A549 (cell line): Measurements from ENCODE around the gene FSHR. TPM values are rescaled to one million over a fixed set of nuclear protein-coding genes. Genes with fewer than 3 reads are reported as not detected.

Experiments used
- ATAC-seq, 2 experiments: fragments of 200-7000 bp in 1 of 2; fragments of >200 bp in 1 of 2; cut with Nextera tagmentation in 1 of 2; cut with Tn5 transposase in 1 of 2; 3 replicates each; pipeline versions ENCODE4 v1.8.0 to v1.9.1; 2018 to 2020; ENCODE audit warnings: mild to moderate bottlenecking in 1 of 2, moderate library complexity in 1 of 2
- CTCF ChIA-PET: fragments of 300-600 bp; sonication (Branson Sonifier 250); formaldehyde crosslinking; extraction: SDS; loops from one replicate; lab custom pipeline; 2021; ENCODE audit warnings: antibody characterized with exemption, inconsistent platforms; lab: Yijun Ruan, JAX
- POLR2A ChIA-PET: fragments of 350-600 bp; formaldehyde crosslinking; extraction: SDS; loops from one replicate; lab custom pipeline; 2021; ENCODE audit warnings: antibody characterized with exemption, inconsistent platforms; lab: Yijun Ruan, JAX
- DNase-seq, 2 experiments: peaks; one replicate each; pipeline versions ENCODE4 v3.0.0 to v3.0.0-alpha.2; 2011 to 2016; ENCODE audit warnings: low read depth in 1 of 2, low spot score in 1 of 2
- FAIRE-seq: peaks from 2 replicates; lab custom pipeline; 2011; peaks lifted over from hg19 to GRCh38; lab: Jason Lieb, UNC
- H3K27ac ChIP-seq, 2 experiments: fragments of >200 bp; sonication (Bioruptor Twin); formaldehyde crosslinking; 3 replicates each; pipeline ENCODE4 v1.5.1; 2016 to 2017
- H3K4me1 ChIP-seq: fragments of >200 bp; sonication (Bioruptor Twin); formaldehyde crosslinking; 3 replicates; pipeline ENCODE4 v1.6.1; 2016
- H3K4me2 ChIP-seq: fragments of >200 bp; sonication (Bioruptor Twin); formaldehyde crosslinking; 3 replicates; pipeline ENCODE4 v1.6.1; 2016
- H3K4me3 ChIP-seq: fragments of >200 bp; sonication (Bioruptor Twin); formaldehyde crosslinking; 3 replicates; pipeline ENCODE4 v1.5.1; 2016
- H3K9me3 ChIP-seq: fragments of >200 bp; sonication (Bioruptor Twin); formaldehyde crosslinking; 3 replicates; pipeline ENCODE4 v1.6.1; 2016
- CHD2 ChIP-seq: fragments of 150-350 bp; IDR thresholded peaks from 2 replicates; pipeline ENCODE4 v1.6.1; 2014; ENCODE audit warnings: low read length; ENCODE audit not compliant: partially characterized antibody
- CHD4 ChIP-seq: fragments of 200-600 bp; sonication (generic); IDR thresholded peaks from 2 replicates; pipeline ENCODE4 v1.6.1; 2016; ENCODE audit warnings: antibody characterized with exemption, mild to moderate bottlenecking, borderline replicate concordance
- EHF ChIP-seq: fragments of 250-450 bp; sonication (Bioruptor Pico); IDR thresholded peaks from 2 replicates; pipeline ENCODE4 v1.5.0; 2020; ENCODE audit warnings: mild to moderate bottlenecking
- FOSL2 ChIP-seq, 2 experiments: fragments of 450-650 bp in 1 of 2; fragments of >200 bp in 1 of 2; sonication (Bioruptor Twin) in 1 of 2; formaldehyde crosslinking; IDR thresholded peaks; 2 replicates each; pipeline versions ENCODE4 v1.5.0 to v1.6.1; 2016 to 2020; ENCODE audit warnings: mild to moderate bottlenecking in 1 of 2, moderate library complexity in 1 of 2
- HDAC2 ChIP-seq: fragments of 200-600 bp; sonication (generic); IDR thresholded peaks from 2 replicates; pipeline ENCODE4 v1.6.1; 2016
- HEYL ChIP-seq: fragments of 250-450 bp; sonication (Bioruptor Pico); IDR thresholded peaks from 2 replicates; pipeline ENCODE4 v1.8.0; 2021; ENCODE audit warnings: mild to moderate bottlenecking, moderate library complexity
- HOXA7 ChIP-seq: fragments of 250-450 bp; sonication (Bioruptor Pico); IDR thresholded peaks from 2 replicates; pipeline ENCODE4 v1.5.0; 2020; ENCODE audit warnings: mild to moderate bottlenecking, moderate library complexity
- HOXB13 ChIP-seq: fragments of 250-450 bp; sonication (Bioruptor Pico); IDR thresholded peaks from 2 replicates; pipeline ENCODE4 v1.5.0; 2020; ENCODE audit warnings: low read depth, mild to moderate bottlenecking, moderate library complexity
- HOXB5 ChIP-seq: fragments of 250-450 bp; sonication (Bioruptor Pico); IDR thresholded peaks from 2 replicates; pipeline ENCODE4 v1.5.0; 2020; ENCODE audit warnings: mild to moderate bottlenecking, moderate library complexity
- KDM1A ChIP-seq: fragments of 200-600 bp; sonication (generic); IDR thresholded peaks from 2 replicates; pipeline ENCODE4 v1.6.1; 2016; ENCODE audit warnings: low read depth, mild to moderate bottlenecking
- MAZ ChIP-seq: fragments of 150-350 bp; IDR thresholded peaks from 2 replicates; pipeline ENCODE4 v1.6.1; 2014; ENCODE audit warnings: antibody characterized with exemption, low read depth, low read length, borderline replicate concordance
- NFE2L2 ChIP-seq: fragments of 150-350 bp; conservative IDR thresholded peaks from 2 replicates; pipeline ENCODE4 v1.6.1; 2014; ENCODE audit warnings: low read length
- PHF8 ChIP-seq: fragments of 200-600 bp; sonication (generic); IDR thresholded peaks from 2 replicates; pipeline ENCODE4 v1.6.1; 2016; ENCODE audit warnings: low read depth, mild to moderate bottlenecking, antibody characterized with exemption, moderate library complexity, borderline replicate concordance
- POLR2AphosphoS2 ChIP-seq: conservative IDR thresholded peaks from 2 replicates; pipeline ENCODE4 v1.6.1; 2012; ENCODE audit warnings: low read length, improper control_type of control experiment, inconsistent platforms
- RAD21 ChIP-seq, 2 experiments: fragments of >200 bp in 1 of 2; sonication (Bioruptor Twin) in 1 of 2; formaldehyde crosslinking in 1 of 2; IDR thresholded peaks in 1 of 2; conservative IDR thresholded peaks in 1 of 2; 2 replicates in 1 of 2; 3 replicates in 1 of 2; pipeline ENCODE4 v1.6.1; 2012 to 2018; ENCODE audit warnings: inconsistent platforms in 1 of 2
- RARB ChIP-seq: fragments of 250-450 bp; sonication (Bioruptor Pico); IDR thresholded peaks from 2 replicates; pipeline ENCODE4 v1.8.0; 2021; ENCODE audit warnings: mild to moderate bottlenecking, moderate library complexity
- RNF2 ChIP-seq: fragments of 200-600 bp; sonication (generic); IDR thresholded peaks from 2 replicates; pipeline ENCODE4 v1.6.1; 2016; ENCODE audit warnings: low read depth, mild to moderate bottlenecking, antibody characterized with exemption, moderate library complexity, borderline replicate concordance
- TP53 ChIP-seq: fragments of 250-450 bp; sonication (Bioruptor Pico); IDR thresholded peaks from 2 replicates; pipeline ENCODE4 v1.5.0; 2021; ENCODE audit warnings: mild to moderate bottlenecking, moderate library complexity
- ZFP36 ChIP-seq: fragments of 450-650 bp; IDR thresholded peaks from 2 replicates; pipeline ENCODE4 v1.6.1; 2014; ENCODE audit warnings: borderline replicate concordance; ENCODE audit not compliant: partially characterized antibody
- WGBS: methylation state at CpG from one replicate; pipeline ENCODE4 v1.1.6; 2017; ENCODE audit errors: missing lambda C conversion rate; 5-methylcytosine and 5-hydroxymethylcytosine counted together
- polyA plus RNA-seq, 4 experiments: library from polyadenylated mRNA; depleted of rRNA in 3 of 4; stranded (reverse); fragments of >200 nt; fragmentation: RNase III in 1 of 4; extraction: RNeasy Plus Mini Kit Qiagen cat#74134 plus additional on column Dnase treatment in 1 of 4; gene quantifications; 2 replicates in 3 of 4; 3 replicates in 1 of 4; pipeline ENCODE4 v1.2.3, GENCODE V29; 2011 to 2017
- TF ChIP-seq, protein P1 (sequence below): fragments of 200-600 bp; sonication (generic); IDR thresholded peaks from 2 replicates; pipeline ENCODE4 v1.6.1; 2016; ENCODE audit warnings: antibody characterized with exemption, mild to moderate bottlenecking, moderate library complexity
- TF ChIP-seq, protein P2 (sequence below): fragments of >200 bp; sonication (Bioruptor Twin); formaldehyde crosslinking; IDR thresholded peaks from 2 replicates; pipeline ENCODE4 v1.6.1; 2016
- TF ChIP-seq, protein P3 (sequence below): fragments of >200 bp; sonication (Bioruptor Twin); formaldehyde crosslinking; IDR thresholded peaks from 3 replicates; pipeline ENCODE4 v1.5.1; 2016
- TF ChIP-seq, protein P4 (sequence below): fragments of >200 bp; sonication (Bioruptor Twin); formaldehyde crosslinking; IDR thresholded peaks from 3 replicates; pipeline ENCODE4 v1.6.1; 2016

The FSHR gene
- polyA plus RNA-seq, 2 of the 4 experiments (the other 2 are of a cell fraction) = not detected

DNA sequence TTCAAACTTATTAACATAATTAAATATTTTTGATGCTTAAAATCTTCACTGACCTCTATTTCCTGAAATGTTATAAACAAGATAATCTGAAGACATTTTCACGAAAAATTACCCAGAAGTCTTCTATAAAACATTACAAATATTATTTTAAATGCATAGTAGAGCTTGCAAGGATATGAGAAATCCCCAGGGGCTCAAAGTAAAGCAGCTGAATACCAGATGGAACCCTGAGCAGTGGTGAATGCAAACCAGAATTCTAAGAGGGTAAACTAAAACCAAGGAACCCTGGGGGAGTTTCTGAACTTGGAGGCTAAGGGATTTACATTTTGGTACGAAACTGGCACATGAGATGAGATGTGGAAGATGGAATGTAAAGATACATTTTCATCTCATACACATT is 83.6 kb downstream of the FSHR start:
- CTCF ChIA-PET = no interaction called here
- ATAC-seq (no peak), DNase-seq (no peak), FAIRE-seq (no peak)
- no peaks in the 10 kb centered on the region for H3K4me1 ChIP-seq
- WGBS = 2% methylated on average over 2 of the region's 2 CpGs
- TF ChIP-seq, protein P1, sequence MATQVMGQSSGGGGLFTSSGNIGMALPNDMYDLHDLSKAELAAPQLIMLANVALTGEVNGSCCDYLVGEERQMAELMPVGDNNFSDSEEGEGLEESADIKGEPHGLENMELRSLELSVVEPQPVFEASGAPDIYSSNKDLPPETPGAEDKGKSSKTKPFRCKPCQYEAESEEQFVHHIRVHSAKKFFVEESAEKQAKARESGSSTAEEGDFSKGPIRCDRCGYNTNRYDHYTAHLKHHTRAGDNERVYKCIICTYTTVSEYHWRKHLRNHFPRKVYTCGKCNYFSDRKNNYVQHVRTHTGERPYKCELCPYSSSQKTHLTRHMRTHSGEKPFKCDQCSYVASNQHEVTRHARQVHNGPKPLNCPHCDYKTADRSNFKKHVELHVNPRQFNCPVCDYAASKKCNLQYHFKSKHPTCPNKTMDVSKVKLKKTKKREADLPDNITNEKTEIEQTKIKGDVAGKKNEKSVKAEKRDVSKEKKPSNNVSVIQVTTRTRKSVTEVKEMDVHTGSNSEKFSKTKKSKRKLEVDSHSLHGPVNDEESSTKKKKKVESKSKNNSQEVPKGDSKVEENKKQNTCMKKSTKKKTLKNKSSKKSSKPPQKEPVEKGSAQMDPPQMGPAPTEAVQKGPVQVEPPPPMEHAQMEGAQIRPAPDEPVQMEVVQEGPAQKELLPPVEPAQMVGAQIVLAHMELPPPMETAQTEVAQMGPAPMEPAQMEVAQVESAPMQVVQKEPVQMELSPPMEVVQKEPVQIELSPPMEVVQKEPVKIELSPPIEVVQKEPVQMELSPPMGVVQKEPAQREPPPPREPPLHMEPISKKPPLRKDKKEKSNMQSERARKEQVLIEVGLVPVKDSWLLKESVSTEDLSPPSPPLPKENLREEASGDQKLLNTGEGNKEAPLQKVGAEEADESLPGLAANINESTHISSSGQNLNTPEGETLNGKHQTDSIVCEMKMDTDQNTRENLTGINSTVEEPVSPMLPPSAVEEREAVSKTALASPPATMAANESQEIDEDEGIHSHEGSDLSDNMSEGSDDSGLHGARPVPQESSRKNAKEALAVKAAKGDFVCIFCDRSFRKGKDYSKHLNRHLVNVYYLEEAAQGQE = no peak
- TF ChIP-seq NFE2L2 = no peak
- no peak for TF ChIP-seq HOXA7
- TF ChIP-seq TP53 (CRISPR knock-in tag) = no peak
- TF ChIP-seq, protein P2, sequence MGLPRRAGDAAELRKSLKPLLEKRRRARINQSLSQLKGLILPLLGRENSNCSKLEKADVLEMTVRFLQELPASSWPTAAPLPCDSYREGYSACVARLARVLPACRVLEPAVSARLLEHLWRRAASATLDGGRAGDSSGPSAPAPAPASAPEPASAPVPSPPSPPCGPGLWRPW = no peak
- TF ChIP-seq PHF8 = no peak
- TF ChIP-seq ZFP36 = no peak
- TF ChIP-seq, protein P3, sequence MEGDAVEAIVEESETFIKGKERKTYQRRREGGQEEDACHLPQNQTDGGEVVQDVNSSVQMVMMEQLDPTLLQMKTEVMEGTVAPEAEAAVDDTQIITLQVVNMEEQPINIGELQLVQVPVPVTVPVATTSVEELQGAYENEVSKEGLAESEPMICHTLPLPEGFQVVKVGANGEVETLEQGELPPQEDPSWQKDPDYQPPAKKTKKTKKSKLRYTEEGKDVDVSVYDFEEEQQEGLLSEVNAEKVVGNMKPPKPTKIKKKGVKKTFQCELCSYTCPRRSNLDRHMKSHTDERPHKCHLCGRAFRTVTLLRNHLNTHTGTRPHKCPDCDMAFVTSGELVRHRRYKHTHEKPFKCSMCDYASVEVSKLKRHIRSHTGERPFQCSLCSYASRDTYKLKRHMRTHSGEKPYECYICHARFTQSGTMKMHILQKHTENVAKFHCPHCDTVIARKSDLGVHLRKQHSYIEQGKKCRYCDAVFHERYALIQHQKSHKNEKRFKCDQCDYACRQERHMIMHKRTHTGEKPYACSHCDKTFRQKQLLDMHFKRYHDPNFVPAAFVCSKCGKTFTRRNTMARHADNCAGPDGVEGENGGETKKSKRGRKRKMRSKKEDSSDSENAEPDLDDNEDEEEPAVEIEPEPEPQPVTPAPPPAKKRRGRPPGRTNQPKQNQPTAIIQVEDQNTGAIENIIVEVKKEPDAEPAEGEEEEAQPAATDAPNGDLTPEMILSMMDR = no peak
- TF ChIP-seq HOXB13 (CRISPR knock-in tag) = no peak
- no peak overlapping the region for H3K4me2 ChIP-seq
- H3K9me3 ChIP-seq = 0 out of 3 replicates have a peak, but pooled peaks cover 2% of the 10 kb centered on the region
- POLR2A ChIA-PET = no interaction called here
- no peak overlapping the region for H3K4me3 ChIP-seq
- H3K27ac ChIP-seq = no peak overlapping the region

DNA sequence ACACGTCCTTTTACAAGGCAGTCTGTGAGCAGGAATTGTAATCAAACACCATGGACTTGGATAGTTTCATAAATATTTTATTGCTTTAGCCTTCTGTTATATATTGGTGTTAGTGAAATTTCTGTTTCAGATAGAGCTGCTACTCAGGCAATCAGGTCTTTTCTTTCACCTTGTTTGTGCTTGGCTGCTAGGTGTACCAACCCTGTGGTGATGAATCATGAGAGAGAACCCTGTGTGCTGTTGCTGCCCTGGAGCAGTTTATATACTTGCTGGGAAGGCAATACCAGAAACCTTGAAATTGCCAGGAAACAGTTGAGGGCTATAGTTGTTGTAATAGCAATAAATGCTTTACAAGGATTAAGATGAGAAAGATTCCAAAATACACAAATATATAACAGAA is 84.5 kb downstream of the FSHR start:
- ATAC-seq (no peak), FAIRE-seq (no peak), DNase-seq (no peak)
- Histone ChIP-seq H3K4me3 (no peak overlapping the region), H3K4me2 (no peak overlapping the region), H3K27ac (no peak overlapping the region), H3K9me3 (0 out of 3 replicates have a peak, but pooled peaks cover 2% of the 10 kb centered on the region)
- CTCF ChIA-PET = no interaction called here
- POLR2A ChIA-PET = no interaction called here
- WGBS = 0% methylated on average over 1 of the region's 1 CpG
- TF ChIP-seq HEYL = no peak
- TF ChIP-seq, all 56 proteins: peak for 0
- no peaks in the 10 kb centered on the region for H3K4me1 ChIP-seq

GRCh38 chr2:49068613-49069012 is 85.7 kb downstream of the FSHR start:
- no peak overlapping the region for H3K4me2 ChIP-seq
- DNase-seq (no peak), ATAC-seq (no peak), FAIRE-seq (no peak)
- no peak overlapping the region for H3K27ac ChIP-seq
- no peaks in the 10 kb centered on the region for H3K4me1 ChIP-seq
- ChIA-PET POLR2A (no interaction called here), CTCF (no interaction called here)
- H3K4me3 ChIP-seq = no peak overlapping the region
- no peak for TF ChIP-seq HOXB5
- H3K9me3 ChIP-seq = 0 out of 3 replicates have a peak, but pooled peaks cover 2% of the 10 kb centered on the region

GRCh38 chr2:49067971-49068370 is 86.3 kb downstream of the FSHR start:
- H3K4me2 ChIP-seq = no peak overlapping the region
- DNase-seq = no peak
- 0% methylated on average over 2 of the region's 2 CpGs for WGBS
- TF ChIP-seq, protein P2 = no peak
- no peak for TF ChIP-seq CHD2
- no peak for TF ChIP-seq RAD21 (conservative IDR thresholded peaks at IDR 0.05 in 1 of 2, IDR thresholded peaks at IDR 0.05 in 1 of 2)
- TF ChIP-seq CHD4 = no peak
- TF ChIP-seq TP53 (CRISPR knock-in tag) = no peak
- TF ChIP-seq KDM1A = no peak
- TF ChIP-seq POLR2AphosphoS2 = no peak
- no peak for TF ChIP-seq EHF (CRISPR knock-in tag)
- TF ChIP-seq HOXA7 = no peak
- TF ChIP-seq MAZ = no peak
- TF ChIP-seq, protein P4, sequence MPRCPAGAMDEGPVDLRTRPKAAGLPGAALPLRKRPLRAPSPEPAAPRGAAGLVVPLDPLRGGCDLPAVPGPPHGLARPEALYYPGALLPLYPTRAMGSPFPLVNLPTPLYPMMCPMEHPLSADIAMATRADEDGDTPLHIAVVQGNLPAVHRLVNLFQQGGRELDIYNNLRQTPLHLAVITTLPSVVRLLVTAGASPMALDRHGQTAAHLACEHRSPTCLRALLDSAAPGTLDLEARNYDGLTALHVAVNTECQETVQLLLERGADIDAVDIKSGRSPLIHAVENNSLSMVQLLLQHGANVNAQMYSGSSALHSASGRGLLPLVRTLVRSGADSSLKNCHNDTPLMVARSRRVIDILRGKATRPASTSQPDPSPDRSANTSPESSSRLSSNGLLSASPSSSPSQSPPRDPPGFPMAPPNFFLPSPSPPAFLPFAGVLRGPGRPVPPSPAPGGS = no peak
- no peak for TF ChIP-seq PHF8
- TF ChIP-seq RNF2 = no peak
- no peak for TF ChIP-seq RARB (CRISPR knock-in tag)
- TF ChIP-seq HDAC2 = no peak
- no peak for TF ChIP-seq FOSL2 (IDR thresholded peaks at IDR 0.05)
- TF ChIP-seq FOSL2 (CRISPR knock-in tag; IDR thresholded peaks at IDR 0.05) = no peak
- TF ChIP-seq, all 56 proteins: peak for 0
- no peak for ATAC-seq
- ChIA-PET POLR2A (no interaction called here), CTCF (no interaction called here)
- Histone ChIP-seq H3K9me3 (0 out of 3 replicates have a peak, but pooled peaks cover 2% of the 10 kb centered on the region), H3K4me1 (no peaks in the 10 kb centered on the region), H3K4me3 (no peak overlapping the region), H3K27ac (no peak overlapping the region)
- FAIRE-seq = no peak
